H1 (cell line): ENCODE data around the gene ODR4. TPM values are rescaled to one million over a fixed set of nuclear protein-coding genes. Genes with fewer than 3 reads are reported as not detected.
A peak's percentile ranks its signal among the peaks of the same experiment; 100 is the strongest.

Source experiments
- CTCF ChIA-PET: fragments of 300-600 bp; sonication (Branson Sonifier 250); formaldehyde crosslinking; loops from one replicate; lab custom pipeline; 2021; ENCODE audit not compliant: partially characterized antibody; lab: Charles Lee
- POLR2A ChIA-PET: fragments of 300-600 bp; sonication (Branson Sonifier 250); formaldehyde crosslinking; loops from one replicate; lab custom pipeline; 2021; ENCODE audit warnings: inconsistent platforms; ENCODE audit not compliant: partially characterized antibody; lab: Charles Lee
- DNase-seq, 2 experiments: peaks; one replicate each; pipeline versions ENCODE4 v3.0.0 to v3.0.0-alpha.2; 2010 to 2022; ENCODE audit warnings: low spot score in 2 of 2, low read depth in 1 of 2, mixed read lengths in 1 of 2
- FAIRE-seq: peaks from 2 replicates; lab custom pipeline; 2011; peaks lifted over from hg19 to GRCh38; lab: Jason Lieb, UNC
- H2AFZ ChIP-seq: 2 replicates; pipeline ENCODE4 v1.8.1; 2012; ENCODE audit warnings: low read length, inconsistent platforms
- H2AK5ac ChIP-seq: 2 replicates; pipeline ENCODE4 v1.6.1; 2013; ENCODE audit warnings: low read depth, low read length
- H2BK120ac ChIP-seq: replicated peaks from 2 replicates; pipeline ENCODE3; 2013; ENCODE audit warnings: low read depth, low read length, inconsistent platforms
- H2BK12ac ChIP-seq: 2 replicates; pipeline ENCODE4 v1.6.1; 2013; ENCODE audit warnings: low read depth, low read length
- H2BK15ac ChIP-seq: 2 replicates; pipeline ENCODE4 v1.6.1; 2013; ENCODE audit warnings: low read length
- H2BK20ac ChIP-seq: 2 replicates; pipeline ENCODE4 v1.6.1; 2013; ENCODE audit warnings: low read length
- H2BK5ac ChIP-seq: 2 replicates; pipeline ENCODE4 v1.6.1; 2013; ENCODE audit warnings: low read depth, low read length
- H3K14ac ChIP-seq: 2 replicates; pipeline ENCODE4 v1.6.1; 2013; ENCODE audit warnings: inconsistent platforms; ENCODE audit not compliant: insufficient read length
- H3K18ac ChIP-seq: 2 replicates; pipeline ENCODE4 v1.6.1; 2013; ENCODE audit warnings: low read length; ENCODE audit errors: extremely low read depth
- H3K23ac ChIP-seq: 2 replicates; pipeline ENCODE4 v1.6.1; 2013; ENCODE audit warnings: inconsistent platforms; ENCODE audit not compliant: insufficient read length
- H3K23me2 ChIP-seq: 2 replicates; pipeline ENCODE4 v1.6.1; 2013; ENCODE audit warnings: low read depth, low read length
- H3K27ac ChIP-seq: 2 replicates; pipeline ENCODE4 v1.6.1; 2011; ENCODE audit warnings: low read depth, low read length, inconsistent platforms
- H3K27me3 ChIP-seq, 4 experiments: replicated peaks in 1 of 4; 1 replicate in 1 of 4; 2 replicates in 3 of 4; pipeline versions ENCODE4 v1.6.1 to v1.8.1; 2011 to 2013; ENCODE audit warnings: low read length in 3 of 4, mild to moderate bottlenecking in 3 of 4, inconsistent platforms in 2 of 4, mixed read lengths in 2 of 4, moderate library complexity in 1 of 4; ENCODE audit not compliant: control insufficient read depth in 3 of 4, insufficient read depth in 3 of 4; ENCODE audit errors: extremely low read depth in 1 of 4
- H3K36me3 ChIP-seq, 4 experiments: 2 replicates each; pipeline versions ENCODE4 v1.6.1 to v1.8.1; 2011 to 2013; ENCODE audit warnings: mild to moderate bottlenecking in 4 of 4, low read length in 3 of 4, moderate library complexity in 2 of 4, control low read depth in 1 of 4, inconsistent platforms in 1 of 4; ENCODE audit not compliant: insufficient read depth in 4 of 4, control insufficient read depth in 2 of 4
- H3K4ac ChIP-seq: replicated peaks from 2 replicates; pipeline ENCODE3; 2013; ENCODE audit warnings: low read length, low read depth, mixed read lengths, inconsistent platforms; ENCODE audit not compliant: insufficient read length
- H3K4me1 ChIP-seq, 4 experiments: replicated peaks in 1 of 4; 1 replicate in 1 of 4; 2 replicates in 3 of 4; pipeline versions ENCODE4 v1.6.1 to v1.8.1; 2011 to 2013; ENCODE audit warnings: low read length in 3 of 4, inconsistent platforms in 2 of 4, mixed read lengths in 1 of 4; ENCODE audit not compliant: insufficient read depth in 4 of 4, control insufficient read depth in 3 of 4
- H3K4me2 ChIP-seq, 2 experiments: 2 replicates each; pipeline versions ENCODE4 v1.6.1 to v1.8.1; 2011 to 2013; ENCODE audit warnings: low read depth in 2 of 2, low read length in 2 of 2, control low read depth in 1 of 2, inconsistent platforms in 1 of 2, mild to moderate bottlenecking in 1 of 2; ENCODE audit not compliant: insufficient read depth in 1 of 2
- H3K4me3 ChIP-seq, 4 experiments: fragments of 200-600, 300-600 bp in 1 of 4; sonication (generic), shearing (Covaris generic), sonication (Bioruptor Twin) in 1 of 4; 2 replicates each; pipeline versions ENCODE4 v1.5.1 to v1.8.1; 2011 to 2016; ENCODE audit warnings: low read length in 4 of 4, low read depth in 3 of 4, control low read depth in 2 of 4, inconsistent platforms in 2 of 4, mild to moderate bottlenecking in 2 of 4, mixed read lengths in 1 of 4, moderate library complexity in 1 of 4; ENCODE audit not compliant: insufficient read depth in 2 of 4; ENCODE audit errors: extremely low read depth in 1 of 4
- H3K56ac ChIP-seq: replicated peaks from 2 replicates; pipeline ENCODE3; 2013; ENCODE audit warnings: low read depth, mild to moderate bottlenecking, mixed read lengths, low read length, inconsistent platforms; ENCODE audit not compliant: insufficient read length
- H3K79me1 ChIP-seq: 2 replicates; pipeline ENCODE4 v1.6.1; 2013; ENCODE audit warnings: low read depth, low read length, control low read depth
- H3K79me2 ChIP-seq, 2 experiments: 2 replicates each; pipeline versions ENCODE4 v1.6.1 to v1.8.1; 2012 to 2013; ENCODE audit warnings: low read length in 2 of 2, mild to moderate bottlenecking in 2 of 2, inconsistent platforms in 1 of 2; ENCODE audit not compliant: insufficient read depth in 2 of 2, control insufficient read depth in 1 of 2
- H3K9ac ChIP-seq, 4 experiments: replicated peaks in 1 of 4; 1 replicate in 1 of 4; 2 replicates in 3 of 4; pipeline versions ENCODE4 v1.6.1 to v1.8.1; 2011 to 2013; ENCODE audit warnings: low read depth in 3 of 4, low read length in 3 of 4, control low read depth in 2 of 4, mild to moderate bottlenecking in 2 of 4, moderate library complexity in 2 of 4, inconsistent platforms in 1 of 4; ENCODE audit errors: extremely low read depth in 1 of 4
- H3K9me3 ChIP-seq, 2 experiments: 2 replicates each; pipeline versions ENCODE4 v1.6.1 to v1.8.1; 2012 to 2013; ENCODE audit warnings: mild to moderate bottlenecking in 2 of 2, moderate library complexity in 2 of 2, control low read depth in 1 of 2, inconsistent platforms in 1 of 2, low read depth in 1 of 2, low read length in 1 of 2, mixed read lengths in 1 of 2; ENCODE audit not compliant: insufficient read depth in 2 of 2
- H4K20me1 ChIP-seq, 2 experiments: replicated peaks in 1 of 2; 2 replicates each; pipeline versions ENCODE3 to v1.8.1; 2011 to 2013; ENCODE audit warnings: inconsistent platforms in 2 of 2, low read length in 2 of 2, mild to moderate bottlenecking in 1 of 2; ENCODE audit not compliant: insufficient read depth in 2 of 2, control insufficient read depth in 1 of 2
- H4K5ac ChIP-seq: 2 replicates; pipeline ENCODE4 v1.6.1; 2013; ENCODE audit warnings: low read length, low read depth, mixed read lengths, inconsistent platforms; ENCODE audit not compliant: insufficient read length
- H4K8ac ChIP-seq: 2 replicates; pipeline ENCODE4 v1.8.0; 2013; ENCODE audit warnings: mild to moderate bottlenecking, moderate library complexity, low read length, inconsistent platforms; ENCODE audit not compliant: insufficient read depth; ENCODE audit errors: extremely low read depth
- H4K91ac ChIP-seq: replicated peaks from 2 replicates; pipeline ENCODE3; 2013; ENCODE audit warnings: low read length, mixed read lengths, inconsistent platforms; ENCODE audit not compliant: insufficient read length
- BACH1 ChIP-seq: IDR thresholded peaks from 2 replicates; pipeline ENCODE4 v1.6.1; 2012; ENCODE audit warnings: low read length, improper control_type of control experiment
- BCL11A ChIP-seq, 2 experiments: IDR thresholded peaks; one replicate each; pipeline ENCODE4 v1.6.1; 2011; ENCODE audit warnings: low read depth in 2 of 2, low read length in 2 of 2, mild to moderate bottlenecking in 2 of 2
- HDAC6 ChIP-seq: IDR thresholded peaks from one replicate; pipeline ENCODE4 v1.7.1; 2012; ENCODE audit warnings: low read depth, mild to moderate bottlenecking, inconsistent platforms, low read length, moderate library complexity
- JUN ChIP-seq: IDR thresholded peaks from 2 replicates; pipeline ENCODE4 v1.6.1; 2011; ENCODE audit warnings: low read depth, mild to moderate bottlenecking, improper control_type of control experiment, low read length
- KDM4A ChIP-seq: IDR thresholded peaks from one replicate; pipeline ENCODE4 v1.7.1; 2012; ENCODE audit warnings: low read depth, mild to moderate bottlenecking, moderate library complexity, low read length, inconsistent platforms; ENCODE audit not compliant: severe bottlenecking
- PHF8 ChIP-seq: fragments of 200-600 bp; sonication (generic); conservative IDR thresholded peaks from 2 replicates; pipeline ENCODE4 v1.7.1; 2012; ENCODE audit warnings: low read depth, mild to moderate bottlenecking, inconsistent platforms, low read length, moderate library complexity
- POLR2A ChIP-seq, 2 experiments: IDR thresholded peaks; 1 replicate in 1 of 2; 2 replicates in 1 of 2; pipeline ENCODE4 v1.6.1; 2011; ENCODE audit warnings: low read depth in 2 of 2, low read length in 2 of 2, mild to moderate bottlenecking in 2 of 2; ENCODE audit errors: control extremely low read depth in 1 of 2
- RFX5 ChIP-seq: IDR thresholded peaks from 2 replicates; pipeline ENCODE4 v1.6.1; 2011; ENCODE audit warnings: low read depth, low read length, improper control_type of control experiment, borderline replicate concordance
- SP1 ChIP-seq: IDR thresholded peaks from 2 replicates; pipeline ENCODE4 v1.6.1; 2011; ENCODE audit warnings: low read depth, low read length
- TCF12 ChIP-seq: IDR thresholded peaks from 2 replicates; pipeline ENCODE4 v1.6.1; 2011; ENCODE audit warnings: low read depth, mild to moderate bottlenecking, low read length
- ZNF274 ChIP-seq: IDR thresholded peaks from 2 replicates; pipeline ENCODE4 v1.7.0; 2012; ENCODE audit warnings: low read length, borderline replicate concordance; ENCODE audit errors: extremely low read depth
- WGBS, 2 experiments: shearing (Covaris generic) in 1 of 2; methylation state at CpG; one replicate each; pipeline versions ENCODE4 v1.1.6 to v1.1.7; 2013 to 2015; ENCODE audit warnings: low lambda C conversion rate in 2 of 2, mixed read lengths in 2 of 2, inconsistent platforms in 1 of 2, low coverage in 1 of 2, missing lambda C conversion rate in 1 of 2; ENCODE audit not compliant: insufficient replicate concordance in 2 of 2, insufficient coverage in 1 of 2, insufficient read length in 1 of 2; ENCODE audit errors: extremely low coverage in 1 of 2, missing lambda C conversion rate in 1 of 2; 5-methylcytosine and 5-hydroxymethylcytosine counted together
- polyA plus RNA-seq, 7 experiments: library from polyadenylated mRNA; depleted of rRNA in 3 of 7; stranded (reverse) in 5 of 7; unstranded in 2 of 7; fragments of >200 nt in 5 of 7; fragments of 200-250 nt in 2 of 7; gene quantifications; 1 replicate in 5 of 7; 2 replicates in 1 of 7; 4 replicates in 1 of 7; pipeline versions ENCODE4 v1.2.1 to v1.2.3, GENCODE V29; 2011 to 2013; ENCODE audit warnings: missing spikeins in 2 of 7, mixed read lengths in 2 of 7
- total RNA-seq: library from RNA; stranded (reverse); fragmentation: NEBNext Ultra II Directional; extraction: Animal tissue kit (Norgen Biotek cat#: 25700); gene quantifications from 2 replicates; pipeline ENCODE4 v1.2.1, GENCODE V29; 2021
- TF ChIP-seq, protein P1 (sequence below): IDR thresholded peaks from 2 replicates; pipeline ENCODE4 v1.6.1; 2012; ENCODE audit warnings: low read length, inconsistent platforms

Gene ODR4
- total and polyA plus RNA-seq, 2 of the 8 experiments (the other 6 are each of a cell fraction or from before 2014, with no cell fraction given) = 4.1 to 14.1 TPM

DNA sequence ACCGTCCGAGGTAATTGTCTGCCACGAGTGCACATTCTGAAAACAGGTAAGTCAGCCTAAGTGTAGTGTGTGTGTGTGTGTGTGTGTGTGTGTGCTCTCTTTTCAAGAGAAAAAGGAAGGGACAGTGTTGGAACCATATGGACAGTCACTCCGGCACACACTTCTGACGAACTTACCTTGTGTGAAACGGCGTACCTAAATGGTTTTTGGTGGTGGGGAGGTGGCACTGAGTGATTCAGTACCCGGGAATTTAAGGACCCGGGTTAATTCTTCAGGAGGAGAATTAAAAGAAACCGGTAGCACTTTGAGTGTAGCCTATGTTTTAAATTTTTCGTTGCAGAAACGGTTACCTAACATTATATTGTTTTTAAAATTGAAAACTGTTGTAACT lies 286 bp downstream of the ODR4 start:
- H4K91ac ChIP-seq = peak overlapping the region; percentile 95
- 0 out of 7 replicates have a peak, but pooled peaks cover 0 to 1% (median 0%) of the 10 kb centered on the region in 4 experiments for H3K4me1 ChIP-seq
- 3% methylated on average over 12 of the region's 12 CpGs; no CpG with 5 or more reads in 1 of the 2 experiments for WGBS, 2 experiments
- no peak overlapping the region for H2BK15ac ChIP-seq
- DNase-seq (no peak), FAIRE-seq (no peak)
- no peak overlapping the region for H2AK5ac ChIP-seq
- peak overlapping the region; percentile 51 to 61 for H3K4me2 ChIP-seq
- no peak overlapping the region for H3K14ac ChIP-seq
- H4K20me1 ChIP-seq = no peaks in the 10 kb centered on the region
- H3K9ac ChIP-seq = peak overlapping the region; percentile 76 to 97 (median 92)
- H3K18ac ChIP-seq = no peak overlapping the region
- peak overlapping the region; percentile 91 for H4K5ac ChIP-seq
- peak overlapping the region; percentile 79 for H2BK120ac ChIP-seq
- H4K8ac ChIP-seq = peak overlapping the region; percentile 99; the same call in 1 of the 2 replicates
- H3K79me2 ChIP-seq = peaks cover 3 to 70% of the 10 kb centered on the region in 2 experiments
- 0 out of 2 replicates have a peak, but pooled peaks cover 2% of the 10 kb centered on the region for H3K79me1 ChIP-seq
- ChIA-PET CTCF (interaction anchor here (0.8 to 1.9 kb wide), 9 partner anchors 10 to 301 kb away, joined by 3 to 5 read pairs (median 4); no protein-coding TSS in a partner anchor), POLR2A (interaction anchor here (1.1 kb wide), 1 partner anchor 44 kb away, joined by 5 read pairs; no protein-coding TSS in a partner anchor)
- no peaks in the 10 kb centered on the region for H3K27me3 ChIP-seq
- no peaks in the 10 kb centered on the region for H3K23me2 ChIP-seq
- H3K56ac ChIP-seq = peak overlapping the region; percentile 96
- H3K23ac ChIP-seq = no peak overlapping the region
- peak overlapping the region; percentile 83 to 99 (median 96) for H3K4me3 ChIP-seq
- H2BK20ac ChIP-seq = no peak overlapping the region
- H2AFZ ChIP-seq = peak overlapping the region; percentile 95
- H2BK12ac ChIP-seq = peak overlapping the region; percentile 88; the same call in 1 of the 2 replicates
- peak overlapping the region; percentile 98 for H2BK5ac ChIP-seq
- peaks cover 2 to 32% (median 11%) of the 10 kb centered on the region in 4 experiments; a peak in 5 of 8 replicates for H3K36me3 ChIP-seq
- H3K27ac ChIP-seq = peak overlapping the region; percentile 96
- peak overlapping the region; percentile 84 for H3K4ac ChIP-seq
- no peaks in the 10 kb centered on the region for H3K9me3 ChIP-seq
- TF ChIP-seq, protein P1, sequence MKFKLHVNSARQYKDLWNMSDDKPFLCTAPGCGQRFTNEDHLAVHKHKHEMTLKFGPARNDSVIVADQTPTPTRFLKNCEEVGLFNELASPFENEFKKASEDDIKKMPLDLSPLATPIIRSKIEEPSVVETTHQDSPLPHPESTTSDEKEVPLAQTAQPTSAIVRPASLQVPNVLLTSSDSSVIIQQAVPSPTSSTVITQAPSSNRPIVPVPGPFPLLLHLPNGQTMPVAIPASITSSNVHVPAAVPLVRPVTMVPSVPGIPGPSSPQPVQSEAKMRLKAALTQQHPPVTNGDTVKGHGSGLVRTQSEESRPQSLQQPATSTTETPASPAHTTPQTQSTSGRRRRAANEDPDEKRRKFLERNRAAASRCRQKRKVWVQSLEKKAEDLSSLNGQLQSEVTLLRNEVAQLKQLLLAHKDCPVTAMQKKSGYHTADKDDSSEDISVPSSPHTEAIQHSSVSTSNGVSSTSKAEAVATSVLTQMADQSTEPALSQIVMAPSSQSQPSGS = no peak
- no peak for TF ChIP-seq BCL11A (IDR thresholded peaks at IDR 0.05; ENCODE audit: low read depth in 2 of 2, low read length in 2 of 2)
- peak; percentile 15 for TF ChIP-seq KDM4A
- TF ChIP-seq PHF8 = peak; percentile 81; the same call in 1 of the 2 replicates
- TF ChIP-seq TCF12 = no peak
- no peak for TF ChIP-seq ZNF274
- no peak for TF ChIP-seq BACH1
- TF ChIP-seq RFX5 = no peak
- TF ChIP-seq HDAC6 = no peak
- 0 out of 3 replicates have a peak, but pooled peaks of 1 of the 2 experiments have one; percentile 48 for TF ChIP-seq POLR2A (IDR thresholded peaks at IDR 0.05; ENCODE audit: control extremely low read depth in 1 of 2, low read depth in 2 of 2, low read length in 2 of 2)
- no peak for TF ChIP-seq SP1
- no peak for TF ChIP-seq JUN
